Stimulated activated naive CD4-positive, alpha-beta T cell (primary cell): ENCODE measurements around the gene HOXD3.

Source experiments
- DNase-seq, 6 experiments: peaks; one replicate each; lab custom pipeline; 2025; lab: John Stamatoyannopoulos, UW

HOXD3 gene

GRCh38 chr2:176162911-176163671, 6.0 kb downstream of the HOXD3 start:
- no peak for DNase-seq

DNA sequence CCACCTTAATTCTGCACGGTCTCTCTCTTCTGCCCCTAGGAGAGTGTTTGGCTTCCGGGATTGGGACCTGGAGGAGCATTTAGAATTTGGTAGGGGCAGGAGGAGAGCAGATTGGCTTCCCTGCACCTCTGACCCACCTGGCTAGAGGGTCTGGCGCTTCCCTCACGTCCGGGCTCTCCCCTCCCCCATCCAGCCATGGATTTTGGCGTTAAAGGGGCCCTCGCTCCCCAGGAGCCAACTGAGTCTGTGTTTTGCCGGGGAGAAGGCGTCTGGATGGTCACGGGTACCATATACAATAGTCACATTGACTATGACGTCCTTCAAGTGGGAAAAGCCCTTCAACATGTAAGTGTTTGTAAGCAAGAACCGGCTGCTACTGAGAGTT, 6.6 kb downstream of the HOXD3 start:
- DNase-seq: no peak

DNA sequence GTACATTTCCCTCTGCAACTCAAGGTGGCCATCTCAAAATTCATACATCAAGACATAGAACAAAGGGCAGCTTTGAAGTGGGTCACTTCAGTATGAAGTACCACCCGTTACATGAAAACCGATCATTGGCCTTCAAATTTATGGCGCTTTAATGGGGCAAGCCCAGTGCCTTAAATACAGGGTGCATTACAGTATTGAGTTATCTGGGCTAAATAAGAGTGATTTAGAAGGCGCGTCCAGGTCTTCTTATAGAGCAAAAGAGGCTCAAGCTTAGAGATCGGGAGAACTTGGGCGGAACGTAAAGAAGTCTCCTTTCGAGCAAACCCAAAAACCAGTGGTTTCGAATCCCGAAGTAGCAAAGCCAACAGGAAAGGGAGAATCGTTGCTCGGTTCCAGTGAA, 7.1 kb downstream of the HOXD3 start:
- DNase-seq: no peak

DNA sequence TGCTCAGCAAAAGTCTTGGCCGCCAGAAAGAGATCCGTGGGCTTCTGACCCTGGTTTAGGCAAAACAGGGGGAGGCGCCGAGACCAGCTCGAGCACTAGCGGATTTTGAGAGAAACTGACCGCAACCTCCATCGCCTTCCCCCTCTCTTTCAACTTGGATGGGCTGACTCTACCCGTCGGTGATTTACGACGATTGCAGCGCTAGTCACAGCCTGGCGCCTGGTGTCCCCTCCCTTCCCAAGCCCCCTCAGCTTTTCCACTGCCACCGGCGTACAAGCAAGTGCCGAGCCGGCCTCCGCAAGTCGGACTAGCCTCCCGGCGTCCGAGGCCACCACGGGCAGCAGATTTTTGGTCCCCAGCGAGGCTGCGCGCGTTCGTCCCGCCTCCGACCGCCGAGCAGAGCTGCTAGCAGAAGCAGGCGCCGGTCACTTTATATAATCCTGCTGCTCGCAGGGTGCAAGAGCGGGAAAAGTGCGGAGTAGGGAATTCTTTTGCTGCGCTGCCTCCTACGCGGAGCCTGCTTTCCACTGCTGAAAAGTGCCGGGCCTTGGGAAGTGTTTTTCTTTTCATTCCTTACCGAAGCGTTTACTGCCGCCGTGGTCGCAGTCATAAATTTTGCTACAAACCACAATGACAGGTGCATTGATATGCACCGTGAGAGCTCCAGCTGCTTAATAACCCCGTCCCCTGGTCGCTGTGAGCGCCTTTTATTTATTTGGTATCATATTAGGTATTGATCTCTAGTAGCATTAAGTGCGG, 7.7 kb downstream of the HOXD3 start:
- no peak for DNase-seq

DNA sequence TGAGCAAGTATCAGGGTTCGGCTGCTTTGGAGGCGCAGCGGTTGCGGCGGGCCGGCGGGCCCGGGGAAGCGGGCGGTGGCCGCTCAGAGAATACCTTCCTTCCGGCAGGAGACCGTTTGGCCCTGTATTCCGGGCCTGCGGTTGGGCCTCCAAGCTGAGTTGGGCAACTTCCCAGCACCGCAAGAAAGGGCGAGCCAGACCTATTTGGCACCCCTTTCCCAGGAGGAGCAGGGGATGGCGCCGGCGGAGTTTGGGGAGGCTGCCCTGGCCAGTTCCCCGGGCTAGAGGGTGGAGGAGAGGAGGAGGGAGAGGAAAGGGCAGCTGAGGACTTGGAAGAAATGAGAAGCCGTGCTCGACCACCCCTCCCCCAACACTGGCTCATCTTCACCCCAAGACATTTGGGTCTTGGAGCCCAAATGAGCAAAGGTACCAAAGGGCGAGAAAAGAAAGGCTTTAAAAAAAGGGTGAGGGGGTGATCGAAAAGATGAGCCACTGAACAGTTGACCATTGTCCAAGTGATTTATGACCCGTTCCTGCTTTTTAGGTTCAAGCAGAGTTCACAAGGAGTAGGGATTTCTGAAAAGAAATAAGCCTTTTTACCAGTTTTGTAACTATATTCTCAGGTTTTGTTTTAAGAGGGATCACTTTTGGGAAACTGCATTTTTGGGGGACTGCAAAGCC, 8.4 kb downstream of the HOXD3 start:
- DNase-seq: no peak

DNA sequence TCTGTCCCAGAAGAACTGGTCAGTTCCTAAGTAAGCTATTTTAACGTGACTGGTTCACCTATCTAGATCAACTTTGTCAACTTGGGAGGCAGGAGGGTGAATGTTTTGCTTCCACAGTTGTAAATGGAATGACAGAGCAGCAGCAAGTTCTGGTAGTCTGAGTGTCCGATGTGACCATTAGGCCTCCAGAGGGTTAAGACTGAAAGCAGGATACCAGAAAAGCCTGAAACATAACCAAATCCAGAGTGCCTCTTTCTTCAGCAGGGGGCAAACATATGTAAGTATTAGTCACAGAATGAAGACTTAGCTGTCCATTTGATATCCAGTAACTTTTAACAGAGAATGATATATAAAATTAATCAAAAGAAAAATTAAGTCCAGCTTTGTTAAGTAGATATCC, 9.2 kb downstream of the HOXD3 start:
- DNase-seq: no peak

- DNase-seq: no peak
These were observed 10.3 kb downstream of the HOXD3 start for GRCh38 chr2:176167398-176167797.

- no peak for DNase-seq
These were observed 12.1 kb downstream of the HOXD3 start for GRCh38 chr2:176169181-176169580.

DNA sequence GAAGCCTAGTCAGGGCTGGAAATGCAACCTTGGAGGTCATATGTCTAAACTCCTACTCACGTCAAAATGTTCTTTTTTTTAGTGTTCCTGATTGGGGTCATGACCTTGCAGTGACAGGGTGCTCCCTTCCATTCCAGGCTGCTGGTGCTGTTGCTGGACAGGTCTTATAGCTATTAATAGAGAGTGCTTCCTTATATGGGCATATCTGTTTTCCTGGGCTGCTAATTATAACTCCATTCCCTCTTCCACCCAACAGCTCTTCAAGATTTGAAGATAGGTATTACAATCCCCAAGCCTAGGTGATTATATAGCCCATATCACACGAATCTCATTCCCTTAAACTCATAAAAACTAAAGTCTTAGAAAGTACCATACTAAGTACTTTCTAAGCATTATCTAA, 12.6 kb downstream of the HOXD3 start:
- DNase-seq: no peak

DNA sequence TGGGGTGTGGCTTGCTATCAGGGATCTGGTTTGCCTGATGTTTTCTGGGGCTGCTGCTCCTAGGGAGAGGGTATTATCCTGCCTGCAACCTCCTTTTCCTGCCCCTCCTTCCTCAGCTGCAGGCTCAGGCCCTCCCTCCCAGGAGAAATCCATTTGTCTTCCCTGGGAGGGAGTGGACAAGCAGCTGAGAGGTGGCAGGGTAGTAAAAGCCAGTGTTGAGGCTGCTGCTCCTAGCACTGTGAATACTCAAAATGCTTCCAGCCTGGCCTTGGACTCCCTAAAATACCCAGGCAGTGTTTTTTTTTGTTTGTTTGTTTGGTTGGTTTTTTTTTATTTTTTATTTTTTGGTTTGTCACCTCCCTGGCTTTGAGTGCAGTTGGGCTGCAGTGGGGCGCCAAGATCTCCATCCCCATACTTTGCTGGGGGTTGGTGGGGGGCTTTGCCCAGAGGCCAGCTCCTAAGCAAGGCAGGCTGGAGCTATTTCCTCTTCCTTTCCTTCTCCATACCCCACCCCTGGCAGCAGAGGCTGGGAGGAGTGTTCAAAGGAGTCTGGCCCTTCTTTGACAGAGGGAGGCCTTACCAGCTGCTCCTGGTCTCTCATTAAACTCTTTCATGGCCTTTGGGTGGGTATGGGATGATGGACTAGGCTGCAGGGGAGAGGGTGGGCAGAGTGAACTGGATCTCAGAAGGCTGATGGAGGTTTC, 13.6 kb downstream of the HOXD3 start:
- DNase-seq: no peak

DNA sequence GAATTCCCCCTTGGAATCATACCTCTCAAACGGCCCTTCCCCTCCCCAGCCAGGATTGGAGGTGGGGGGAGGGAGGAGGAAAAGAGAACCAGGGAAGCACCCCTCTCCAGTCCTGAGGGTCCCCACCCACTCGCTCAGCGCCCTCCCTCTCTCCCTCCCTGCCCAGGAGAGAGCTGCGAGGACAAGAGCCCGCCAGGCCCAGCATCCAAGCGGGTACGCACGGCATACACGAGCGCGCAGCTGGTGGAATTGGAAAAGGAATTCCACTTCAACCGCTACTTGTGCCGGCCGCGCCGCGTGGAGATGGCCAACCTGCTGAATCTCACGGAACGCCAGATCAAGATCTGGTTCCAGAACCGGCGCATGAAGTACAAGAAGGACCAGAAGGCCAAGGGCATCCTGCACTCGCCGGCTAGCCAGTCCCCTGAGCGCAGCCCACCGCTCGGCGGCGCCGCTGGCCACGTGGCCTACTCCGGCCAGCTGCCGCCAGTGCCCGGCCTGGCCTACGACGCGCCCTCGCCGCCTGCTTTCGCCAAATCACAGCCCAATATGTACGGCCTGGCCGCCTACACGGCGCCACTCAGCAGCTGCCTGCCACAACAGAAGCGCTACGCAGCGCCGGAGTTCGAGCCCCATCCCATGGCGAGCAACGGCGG, 14.4 kb downstream of the HOXD3 start:
- DNase-seq: no peak

DNA sequence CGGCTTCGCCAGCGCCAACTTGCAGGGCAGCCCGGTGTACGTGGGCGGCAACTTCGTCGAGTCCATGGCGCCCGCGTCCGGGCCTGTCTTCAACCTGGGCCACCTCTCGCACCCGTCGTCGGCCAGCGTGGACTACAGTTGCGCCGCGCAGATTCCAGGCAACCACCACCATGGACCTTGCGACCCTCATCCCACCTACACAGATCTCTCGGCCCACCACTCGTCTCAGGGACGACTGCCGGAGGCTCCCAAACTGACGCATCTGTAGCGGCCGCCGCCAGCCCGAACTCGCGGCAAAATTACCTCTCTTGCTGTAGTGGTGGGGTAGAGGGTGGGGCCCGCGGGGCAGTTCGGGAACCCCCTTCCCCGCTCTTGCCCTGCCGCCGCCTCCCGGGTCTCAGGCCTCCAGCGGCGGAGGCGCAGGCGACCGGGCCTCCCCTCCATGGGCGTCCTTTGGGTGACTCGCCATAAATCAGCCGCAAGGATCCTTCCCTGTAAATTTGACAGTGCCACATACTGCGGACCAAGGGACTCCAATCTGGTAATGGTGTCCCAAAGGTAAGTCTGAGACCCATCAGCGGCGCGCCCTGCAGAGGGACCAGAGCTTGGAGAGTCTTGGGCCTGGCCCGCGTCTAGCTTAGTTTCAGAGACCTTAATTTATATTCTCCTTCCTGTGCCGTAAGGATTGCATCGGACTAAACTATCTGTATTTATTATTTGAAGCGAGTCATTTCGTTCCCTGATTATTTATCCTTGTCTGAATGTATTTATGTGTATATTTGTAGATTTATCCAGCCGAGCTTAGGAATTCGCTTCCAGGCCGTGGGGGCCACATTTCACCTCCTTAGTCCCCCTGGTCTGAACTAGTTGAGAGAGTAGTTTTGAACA, 15.1 kb downstream of the HOXD3 start:
- no peak for DNase-seq

- no peak for DNase-seq
These were observed 15.9 kb downstream of the HOXD3 start for GRCh38 chr2:176172895-176173566.

GRCh38 chr2:176173567-176174381, 16.7 kb downstream of the HOXD3 start:
- no peak for DNase-seq

- no peak for DNase-seq
These were observed 17.3 kb downstream of the HOXD3 start for GRCh38 chr2:176174382-176174823.

DNA sequence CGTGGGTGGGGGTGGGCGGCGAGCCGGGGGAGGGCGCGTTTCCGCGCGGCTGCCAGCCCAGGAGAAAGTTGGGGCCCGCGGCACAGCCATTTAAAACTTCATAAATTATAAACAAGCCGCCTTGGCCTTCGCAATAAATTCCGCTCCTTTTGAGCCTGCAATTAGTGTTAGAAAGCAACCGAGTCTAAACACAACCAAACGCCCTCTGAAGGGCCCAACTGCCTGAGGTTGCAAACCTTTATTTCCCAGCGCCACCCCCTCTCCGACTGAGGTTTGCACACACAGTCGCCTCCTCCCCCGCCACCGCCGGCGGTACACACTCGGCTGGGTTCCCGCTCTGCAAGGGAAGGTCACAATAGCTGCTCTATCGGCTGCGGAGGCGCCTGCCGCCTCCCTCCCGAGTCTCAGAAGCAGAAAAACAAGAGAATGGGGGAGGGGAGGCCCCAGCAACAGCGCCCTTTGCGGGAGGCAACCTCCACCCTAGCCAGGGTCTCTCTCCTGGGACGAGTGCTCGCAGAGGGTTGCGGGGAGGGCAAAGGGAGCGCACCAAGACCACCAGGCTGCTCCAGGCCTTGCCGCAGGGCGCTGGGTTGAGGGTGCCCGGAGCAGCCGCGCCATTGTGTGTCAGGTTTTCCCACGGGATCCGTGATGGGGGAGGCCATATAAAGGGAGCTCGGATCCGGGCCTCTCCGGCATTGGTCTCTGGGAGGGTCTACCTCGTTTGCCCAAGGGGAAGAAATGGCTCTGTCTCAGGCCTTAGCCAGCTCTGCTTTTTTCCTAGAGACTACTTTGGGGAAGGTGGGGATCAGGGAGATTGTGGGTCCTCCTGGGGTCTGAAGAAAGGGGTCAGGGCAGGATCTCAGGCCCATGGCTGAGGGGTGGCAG, 18.0 kb downstream of the HOXD3 start:
- DNase-seq: no peak

DNA sequence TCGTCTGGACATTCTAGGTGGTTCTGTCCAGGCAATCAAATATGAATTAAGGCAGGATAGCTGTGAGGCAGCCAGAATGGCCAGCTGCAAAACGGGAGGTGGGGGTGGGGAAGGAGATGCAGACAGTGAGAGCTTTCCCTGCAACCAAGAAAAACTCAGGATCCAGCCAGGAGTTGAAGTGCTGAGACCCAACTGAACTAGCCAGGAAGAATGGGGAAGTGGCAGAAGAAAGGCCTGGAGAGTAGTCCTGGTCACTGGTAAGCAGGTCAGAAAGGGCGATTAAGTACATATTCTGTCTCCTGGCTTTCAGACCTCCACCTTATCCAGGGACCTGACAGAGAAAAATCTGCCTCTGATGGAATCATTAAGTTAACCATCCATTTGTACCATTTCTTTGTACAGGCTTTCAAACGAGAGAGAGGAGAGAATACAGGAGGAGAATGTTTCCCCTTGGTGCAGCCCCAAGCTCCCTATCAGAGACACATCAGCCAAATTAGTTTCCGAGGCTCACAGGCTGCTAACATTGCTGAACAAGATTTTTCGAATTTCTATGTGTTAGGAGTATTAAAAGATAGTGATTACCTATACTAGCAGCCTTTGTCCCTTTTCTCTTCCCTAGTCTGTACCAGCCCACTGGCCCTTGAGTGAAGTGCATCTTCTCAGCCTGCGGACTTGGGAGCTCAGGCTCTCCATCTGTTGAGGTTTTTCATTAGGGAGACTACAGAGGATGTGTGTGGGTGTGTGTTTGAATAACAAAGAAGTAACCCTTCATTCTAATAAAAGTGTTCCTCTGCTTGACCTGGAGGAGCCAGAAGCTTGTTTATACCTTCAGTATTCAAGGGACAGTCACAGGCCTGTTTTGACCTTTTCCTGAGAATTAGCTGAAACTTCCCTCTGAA, 18.9 kb downstream of the HOXD3 start:
- no peak for DNase-seq
